Astrocyte (in vitro differentiated cells and primary cell): ENCODE data around the gene PRKCE.

Experiments
- EZH2 ChIP-seq: IDR thresholded peaks from 2 replicates; pipeline ENCODE4 v1.6.1; 2012; ENCODE audit warnings: mild to moderate bottlenecking, low read length, inconsistent platforms; ENCODE audit not compliant: insufficient read depth
- TF ChIP-seq, protein P1 (sequence below): IDR thresholded peaks from 2 replicates; pipeline ENCODE4 v1.5.1; 2011; ENCODE audit warnings: low read depth, mild to moderate bottlenecking, inconsistent platforms, low read length, moderate library complexity; ENCODE audit not compliant: insufficient read depth

DNA sequence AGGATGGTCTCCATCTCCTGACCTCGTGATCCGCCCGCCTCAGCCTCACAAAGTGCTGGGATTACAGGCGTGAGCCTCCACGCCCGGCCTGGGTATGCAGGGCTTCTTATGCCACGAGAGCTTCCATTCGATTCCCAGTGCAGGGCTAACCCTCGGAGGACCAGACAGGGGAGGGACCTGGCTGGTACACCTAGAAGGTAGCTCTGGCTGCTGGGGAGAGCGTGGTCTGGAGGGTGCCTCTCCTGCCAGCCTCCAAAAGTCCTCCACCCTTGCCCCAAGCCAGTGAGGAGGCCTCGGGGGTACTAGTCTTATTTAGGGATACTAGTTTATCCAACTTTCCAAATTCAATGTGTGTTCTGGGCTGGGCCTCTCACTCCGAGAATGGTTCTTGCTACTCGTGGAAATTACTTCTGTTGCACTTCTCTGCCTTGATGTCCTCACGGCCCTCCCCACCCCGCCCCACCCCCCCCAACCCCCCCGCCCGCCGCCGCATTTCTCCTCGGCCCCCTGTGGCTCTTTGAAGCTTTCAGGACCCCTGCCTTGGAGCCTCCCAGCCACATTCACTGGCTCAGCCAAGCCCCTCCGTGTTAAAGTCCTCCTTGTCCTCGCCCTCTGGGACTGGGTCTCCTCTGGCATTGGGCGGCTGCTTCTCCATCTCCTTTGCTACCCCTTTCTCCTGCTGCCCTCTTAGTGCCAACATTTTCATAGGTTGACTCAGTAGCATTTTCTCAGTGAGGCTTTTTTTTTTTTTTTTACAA lies 502.7 kb downstream of the PRKCE start:
- TF ChIP-seq, protein P1, sequence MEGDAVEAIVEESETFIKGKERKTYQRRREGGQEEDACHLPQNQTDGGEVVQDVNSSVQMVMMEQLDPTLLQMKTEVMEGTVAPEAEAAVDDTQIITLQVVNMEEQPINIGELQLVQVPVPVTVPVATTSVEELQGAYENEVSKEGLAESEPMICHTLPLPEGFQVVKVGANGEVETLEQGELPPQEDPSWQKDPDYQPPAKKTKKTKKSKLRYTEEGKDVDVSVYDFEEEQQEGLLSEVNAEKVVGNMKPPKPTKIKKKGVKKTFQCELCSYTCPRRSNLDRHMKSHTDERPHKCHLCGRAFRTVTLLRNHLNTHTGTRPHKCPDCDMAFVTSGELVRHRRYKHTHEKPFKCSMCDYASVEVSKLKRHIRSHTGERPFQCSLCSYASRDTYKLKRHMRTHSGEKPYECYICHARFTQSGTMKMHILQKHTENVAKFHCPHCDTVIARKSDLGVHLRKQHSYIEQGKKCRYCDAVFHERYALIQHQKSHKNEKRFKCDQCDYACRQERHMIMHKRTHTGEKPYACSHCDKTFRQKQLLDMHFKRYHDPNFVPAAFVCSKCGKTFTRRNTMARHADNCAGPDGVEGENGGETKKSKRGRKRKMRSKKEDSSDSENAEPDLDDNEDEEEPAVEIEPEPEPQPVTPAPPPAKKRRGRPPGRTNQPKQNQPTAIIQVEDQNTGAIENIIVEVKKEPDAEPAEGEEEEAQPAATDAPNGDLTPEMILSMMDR: no peak
- TF ChIP-seq EZH2: no peak
